GM23338 (cell line): Measurements from ENCODE around the gene FBXO41. TPM values are rescaled to one million over a fixed set of nuclear protein-coding genes. Genes with fewer than 3 reads are reported as not detected.

Experiments
- ATAC-seq: fragments of 200-7000 bp; cut with Tn5 transposase; 3 replicates; pipeline ENCODE4 v1.9.1; 2020
- DNase-seq: peaks from one replicate; pipeline ENCODE4 v3.0.0-alpha.2; 2015; ENCODE audit warnings: low spot score
- H2AFZ ChIP-seq: fragments of 200-600 bp; sonication (generic); 2 replicates; pipeline ENCODE4 v1.8.0; 2016; ENCODE audit warnings: antibody characterized with exemption, mild to moderate bottlenecking, moderate library complexity
- H3F3A ChIP-seq: fragments of 200-600 bp; sonication (generic); replicated peaks from 2 replicates; pipeline ENCODE4 v1.8.0; 2017; ENCODE audit warnings: antibody characterized with exemption, mixed run types, low read depth
- H3K27ac ChIP-seq: fragments of 200-600 bp; sonication (generic); 2 replicates; pipeline ENCODE4 v1.6.1; 2016; ENCODE audit warnings: low read depth
- H3K27me3 ChIP-seq: fragments of 200-600 bp; sonication (generic); 2 replicates; pipeline ENCODE4 v1.8.0; 2016; ENCODE audit warnings: mild to moderate bottlenecking, mixed run types, moderate library complexity; ENCODE audit not compliant: insufficient read depth
- H3K36me3 ChIP-seq: fragments of 200-600 bp; sonication (generic); 2 replicates; pipeline ENCODE4 v1.8.0; 2016; ENCODE audit warnings: mild to moderate bottlenecking; ENCODE audit not compliant: insufficient read depth
- H3K4me1 ChIP-seq: fragments of 200-600 bp; sonication (generic); 2 replicates; pipeline ENCODE4 v1.8.0; 2016; ENCODE audit warnings: mild to moderate bottlenecking, moderate library complexity; ENCODE audit not compliant: insufficient read depth
- H3K4me2 ChIP-seq: fragments of 200-600 bp; sonication (generic); 2 replicates; pipeline ENCODE4 v1.7.1; 2017; ENCODE audit warnings: mixed run types
- H3K4me3 ChIP-seq: fragments of 200-600 bp; sonication (generic); 2 replicates; pipeline ENCODE4 v1.6.1; 2016; ENCODE audit warnings: mixed run types
- H3K79me2 ChIP-seq: fragments of 200-600 bp; sonication (generic); replicated peaks from 2 replicates; pipeline ENCODE4 v1.8.0; 2017; ENCODE audit warnings: mild to moderate bottlenecking; ENCODE audit not compliant: insufficient read depth
- H3K9me2 ChIP-seq: fragments of 200-600 bp; sonication (generic); 2 replicates; pipeline ENCODE4 v1.8.0; 2017; ENCODE audit not compliant: insufficient read depth
- H4K20me1 ChIP-seq: fragments of 200-600 bp; sonication (generic); replicated peaks from 2 replicates; pipeline ENCODE4 v1.8.0; 2017; ENCODE audit warnings: mild to moderate bottlenecking; ENCODE audit not compliant: insufficient read depth
- H3K27ac Mint-ChIP-seq: 2 replicates; pipeline ENCODE4 v1.8.0; 2020; ENCODE audit warnings: inconsistent platforms, mild to moderate bottlenecking, moderate library complexity, mixed read lengths
- H3K27me3 Mint-ChIP-seq: 3 replicates; pipeline ENCODE4 v1.8.0; 2022; ENCODE audit warnings: low read depth, mild to moderate bottlenecking, moderate library complexity, mixed read lengths, inconsistent platforms; ENCODE audit not compliant: insufficient read depth, poor library complexity
- H3K36me3 Mint-ChIP-seq: 3 replicates; pipeline ENCODE4 v1.8.0; 2021; ENCODE audit warnings: low read depth, mild to moderate bottlenecking, inconsistent platforms, moderate library complexity, mixed read lengths
- H3K4me1 Mint-ChIP-seq: 3 replicates; pipeline ENCODE4 v1.8.0; 2020; ENCODE audit warnings: mild to moderate bottlenecking, inconsistent platforms, mixed read lengths
- H3K4me3 Mint-ChIP-seq: 3 replicates; pipeline ENCODE4 v1.8.0; 2021; ENCODE audit warnings: moderate library complexity, mild to moderate bottlenecking, inconsistent platforms, mixed read lengths
- H3K9me3 Mint-ChIP-seq: 3 replicates; pipeline ENCODE4 v1.8.0; 2020; ENCODE audit warnings: moderate library complexity, mild to moderate bottlenecking, inconsistent platforms, mixed read lengths
- CREB1 ChIP-seq: fragments of 250-450 bp; sonication (Bioruptor Pico); IDR thresholded peaks from 2 replicates; pipeline ENCODE4 v1.5.0; 2020; ENCODE audit warnings: low read depth, mild to moderate bottlenecking, moderate library complexity
- ETS1 ChIP-seq: IDR thresholded peaks from 2 replicates; pipeline ENCODE4 v1.6.1; 2016; ENCODE audit warnings: antibody characterized with exemption
- EZH2 ChIP-seq: fragments of 200-600 bp; sonication (generic); IDR thresholded peaks from one replicate; pipeline ENCODE4 v1.8.0; 2017; ENCODE audit warnings: antibody characterized with exemption, mild to moderate bottlenecking, low read depth; ENCODE audit not compliant: unreplicated experiment
- EZH2phosphoT487 ChIP-seq: fragments of 200-600 bp; sonication (generic); IDR thresholded peaks from one replicate; pipeline ENCODE4 v1.8.1; 2018; ENCODE audit warnings: antibody characterized with exemption; ENCODE audit not compliant: unreplicated experiment
- NANOG ChIP-seq: IDR thresholded peaks from 2 replicates; pipeline ENCODE4 v1.6.1; 2016; ENCODE audit warnings: antibody characterized with exemption, borderline replicate concordance
- POLR2AphosphoS5 ChIP-seq: IDR thresholded peaks from 2 replicates; pipeline ENCODE4 v1.6.1; 2016; ENCODE audit warnings: antibody characterized with exemption, low read depth
- REST ChIP-seq: IDR thresholded peaks from one replicate; pipeline ENCODE4 v1.6.1; 2018; ENCODE audit warnings: antibody characterized with exemption; ENCODE audit not compliant: unreplicated experiment
- STAT1 ChIP-seq: IDR thresholded peaks from one replicate; pipeline ENCODE4 v1.6.1; 2016; ENCODE audit warnings: antibody characterized with exemption; ENCODE audit not compliant: unreplicated experiment
- ZNF331 ChIP-seq: fragments of 250-450 bp; sonication (Bioruptor Pico); IDR thresholded peaks from 2 replicates; pipeline ENCODE4 v1.5.0; 2020; ENCODE audit warnings: low read depth, mild to moderate bottlenecking, moderate library complexity
- polyA plus RNA-seq: library from polyadenylated mRNA; unstranded; fragments of >200 nt; fragmentation: Nextera tagmentation; extraction: Ambion mirVana; gene quantifications from 2 replicates; pipeline ENCODE4 v1.2.1, GENCODE V29; 2016
- total RNA-seq: library from RNA; depleted of rRNA; stranded (reverse); fragments of >200 nt; shearing (Covaris generic); gene quantifications from 2 replicates; pipeline ENCODE4 v1.2.3, GENCODE V29; 2014
- TF ChIP-seq, protein P1 (sequence below), 2 experiments: fragments of 200-600 bp in 1 of 2; sonication (generic) in 1 of 2; conservative IDR thresholded peaks; 2 replicates each; pipeline versions ENCODE4 v1.5.1 to v1.6.1; 2016 to 2017; ENCODE audit warnings: antibody characterized with exemption in 2 of 2, low read depth in 2 of 2, mild to moderate bottlenecking in 2 of 2, moderate library complexity in 1 of 2
- TF ChIP-seq, protein P2 (sequence below): fragments of 250-450 bp; sonication (Bioruptor Pico); IDR thresholded peaks from 2 replicates; pipeline ENCODE4 v1.5.0; 2020; ENCODE audit warnings: mild to moderate bottlenecking, moderate library complexity

Gene FBXO41
- total and polyA plus RNA-seq, 2 experiments from 2014 or later = 3.5 to 13.8 TPM

DNA sequence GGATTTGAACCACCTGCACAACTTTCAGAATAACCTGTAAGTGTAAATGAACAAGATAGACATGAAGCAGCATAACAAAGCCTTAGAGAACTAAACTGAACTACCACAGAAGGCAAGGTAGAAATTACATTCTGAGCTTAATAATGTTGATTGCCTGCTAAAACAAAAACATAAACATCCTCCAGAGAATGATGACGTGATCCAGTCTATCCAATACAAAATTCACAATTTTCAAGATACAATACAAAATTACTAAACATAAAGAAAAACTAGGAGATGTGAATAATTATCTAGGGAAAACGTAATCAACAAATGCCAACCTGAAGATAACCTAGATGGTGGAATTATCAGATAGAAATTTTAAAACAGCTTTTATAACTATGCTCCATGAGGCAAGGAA is 49.8 kb upstream of the FBXO41 start (continued):
- TF ChIP-seq ETS1 (no peak), CREB1 (CRISPR knock-in tag) (no peak)
- TF ChIP-seq, protein P1, sequence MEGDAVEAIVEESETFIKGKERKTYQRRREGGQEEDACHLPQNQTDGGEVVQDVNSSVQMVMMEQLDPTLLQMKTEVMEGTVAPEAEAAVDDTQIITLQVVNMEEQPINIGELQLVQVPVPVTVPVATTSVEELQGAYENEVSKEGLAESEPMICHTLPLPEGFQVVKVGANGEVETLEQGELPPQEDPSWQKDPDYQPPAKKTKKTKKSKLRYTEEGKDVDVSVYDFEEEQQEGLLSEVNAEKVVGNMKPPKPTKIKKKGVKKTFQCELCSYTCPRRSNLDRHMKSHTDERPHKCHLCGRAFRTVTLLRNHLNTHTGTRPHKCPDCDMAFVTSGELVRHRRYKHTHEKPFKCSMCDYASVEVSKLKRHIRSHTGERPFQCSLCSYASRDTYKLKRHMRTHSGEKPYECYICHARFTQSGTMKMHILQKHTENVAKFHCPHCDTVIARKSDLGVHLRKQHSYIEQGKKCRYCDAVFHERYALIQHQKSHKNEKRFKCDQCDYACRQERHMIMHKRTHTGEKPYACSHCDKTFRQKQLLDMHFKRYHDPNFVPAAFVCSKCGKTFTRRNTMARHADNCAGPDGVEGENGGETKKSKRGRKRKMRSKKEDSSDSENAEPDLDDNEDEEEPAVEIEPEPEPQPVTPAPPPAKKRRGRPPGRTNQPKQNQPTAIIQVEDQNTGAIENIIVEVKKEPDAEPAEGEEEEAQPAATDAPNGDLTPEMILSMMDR (conservative IDR thresholded peaks at IDR 0.05; ENCODE audit: low read depth in 2 of 2) = no peak

- Mint-ChIP-seq H3K4me3 (no peak overlapping the region), H3K27me3 (no peaks in the 10 kb centered on the region), H3K4me1 (no peaks in the 10 kb centered on the region), H3K36me3 (no peaks in the 10 kb centered on the region), H3K27ac (no peak overlapping the region), H3K9me3 (no peaks in the 10 kb centered on the region)
- Histone ChIP-seq H3K4me2 (no peak overlapping the region), H3K27me3 (no peaks in the 10 kb centered on the region), H3K4me1 (no peaks in the 10 kb centered on the region), H4K20me1 (no peaks in the 10 kb centered on the region), H2AFZ (no peak overlapping the region), H3K9me2 (no peaks in the 10 kb centered on the region), H3K27ac (no peak overlapping the region), H3K4me3 (no peak overlapping the region), H3F3A (no peaks in the 10 kb centered on the region), H3K36me3 (no peaks in the 10 kb centered on the region), H3K79me2 (no peaks in the 10 kb centered on the region)
- DNase-seq (no peak), ATAC-seq (no peak)
- TF ChIP-seq REST = no peak
- TF ChIP-seq STAT1 = no peak
- TF ChIP-seq NANOG = no peak
- TF ChIP-seq POLR2AphosphoS5 = no peak
- no peak for TF ChIP-seq ZNF331 (CRISPR knock-in tag)
- TF ChIP-seq EZH2 = no peak
- TF ChIP-seq, protein P2, sequence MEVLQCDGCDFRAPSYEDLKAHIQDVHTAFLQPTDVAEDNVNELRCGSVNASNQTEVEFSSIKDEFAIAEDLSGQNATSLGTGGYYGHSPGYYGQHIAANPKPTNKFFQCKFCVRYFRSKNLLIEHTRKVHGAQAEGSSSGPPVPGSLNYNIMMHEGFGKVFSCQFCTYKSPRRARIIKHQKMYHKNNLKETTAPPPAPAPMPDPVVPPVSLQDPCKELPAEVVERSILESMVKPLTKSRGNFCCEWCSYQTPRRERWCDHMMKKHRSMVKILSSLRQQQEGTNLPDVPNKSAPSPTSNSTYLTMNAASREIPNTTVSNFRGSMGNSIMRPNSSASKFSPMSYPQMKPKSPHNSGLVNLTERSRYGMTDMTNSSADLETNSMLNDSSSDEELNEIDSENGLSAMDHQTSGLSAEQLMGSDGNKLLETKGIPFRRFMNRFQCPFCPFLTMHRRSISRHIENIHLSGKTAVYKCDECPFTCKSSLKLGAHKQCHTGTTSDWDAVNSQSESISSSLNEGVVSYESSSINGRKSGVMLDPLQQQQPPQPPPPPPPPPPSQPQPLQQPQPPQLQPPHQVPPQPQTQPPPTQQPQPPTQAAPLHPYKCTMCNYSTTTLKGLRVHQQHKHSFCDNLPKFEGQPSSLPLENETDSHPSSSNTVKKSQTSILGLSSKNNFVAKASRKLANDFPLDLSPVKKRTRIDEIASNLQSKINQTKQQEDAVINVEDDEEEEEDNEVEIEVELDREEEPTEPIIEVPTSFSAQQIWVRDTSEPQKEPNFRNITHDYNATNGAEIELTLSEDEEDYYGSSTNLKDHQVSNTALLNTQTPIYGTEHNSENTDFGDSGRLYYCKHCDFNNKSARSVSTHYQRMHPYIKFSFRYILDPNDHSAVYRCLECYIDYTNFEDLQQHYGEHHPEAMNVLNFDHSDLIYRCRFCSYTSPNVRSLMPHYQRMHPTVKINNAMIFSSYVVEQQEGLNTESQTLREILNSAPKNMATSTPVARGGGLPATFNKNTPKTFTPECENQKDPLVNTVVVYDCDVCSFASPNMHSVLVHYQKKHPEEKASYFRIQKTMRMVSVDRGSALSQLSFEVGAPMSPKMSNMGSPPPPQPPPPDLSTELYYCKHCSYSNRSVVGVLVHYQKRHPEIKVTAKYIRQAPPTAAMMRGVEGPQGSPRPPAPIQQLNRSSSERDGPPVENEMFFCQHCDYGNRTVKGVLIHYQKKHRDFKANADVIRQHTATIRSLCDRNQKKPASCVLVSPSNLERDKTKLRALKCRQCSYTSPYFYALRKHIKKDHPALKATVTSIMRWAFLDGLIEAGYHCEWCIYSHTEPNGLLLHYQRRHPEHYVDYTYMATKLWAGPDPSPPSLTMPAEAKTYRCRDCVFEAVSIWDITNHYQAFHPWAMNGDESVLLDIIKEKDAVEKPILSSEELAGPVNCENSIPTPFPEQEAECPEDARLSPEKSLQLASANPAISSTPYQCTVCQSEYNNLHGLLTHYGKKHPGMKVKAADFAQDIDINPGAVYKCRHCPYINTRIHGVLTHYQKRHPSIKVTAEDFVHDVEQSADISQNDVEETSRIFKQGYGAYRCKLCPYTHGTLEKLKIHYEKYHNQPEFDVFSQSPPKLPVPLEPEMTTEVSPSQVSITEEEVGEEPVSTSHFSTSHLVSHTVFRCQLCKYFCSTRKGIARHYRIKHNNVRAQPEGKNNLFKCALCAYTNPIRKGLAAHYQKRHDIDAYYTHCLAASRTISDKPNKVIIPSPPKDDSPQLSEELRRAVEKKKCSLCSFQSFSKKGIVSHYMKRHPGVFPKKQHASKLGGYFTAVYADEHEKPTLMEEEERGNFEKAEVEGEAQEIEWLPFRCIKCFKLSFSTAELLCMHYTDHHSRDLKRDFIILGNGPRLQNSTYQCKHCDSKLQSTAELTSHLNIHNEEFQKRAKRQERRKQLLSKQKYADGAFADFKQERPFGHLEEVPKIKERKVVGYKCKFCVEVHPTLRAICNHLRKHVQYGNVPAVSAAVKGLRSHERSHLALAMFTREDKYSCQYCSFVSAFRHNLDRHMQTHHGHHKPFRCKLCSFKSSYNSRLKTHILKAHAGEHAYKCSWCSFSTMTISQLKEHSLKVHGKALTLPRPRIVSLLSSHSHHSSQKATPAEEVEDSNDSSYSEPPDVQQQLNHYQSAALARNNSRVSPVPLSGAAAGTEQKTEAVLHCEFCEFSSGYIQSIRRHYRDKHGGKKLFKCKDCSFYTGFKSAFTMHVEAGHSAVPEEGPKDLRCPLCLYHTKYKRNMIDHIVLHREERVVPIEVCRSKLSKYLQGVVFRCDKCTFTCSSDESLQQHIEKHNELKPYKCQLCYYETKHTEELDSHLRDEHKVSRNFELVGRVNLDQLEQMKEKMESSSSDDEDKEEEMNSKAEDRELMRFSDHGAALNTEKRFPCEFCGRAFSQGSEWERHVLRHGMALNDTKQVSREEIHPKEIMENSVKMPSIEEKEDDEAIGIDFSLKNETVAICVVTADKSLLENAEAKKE (CRISPR knock-in tag) = no peak
- no peak for TF ChIP-seq EZH2phosphoT487
- TF ChIP-seq, protein P1 (conservative IDR thresholded peaks at IDR 0.05; ENCODE audit: low read depth in 2 of 2) = no peak
Measured at GRCh38 chr2:73333564-73333963, 49.3 kb upstream of the FBXO41 start.
